HepG2 (cell line): ENCODE measurements around the gene BPIFB2. TPM values are rescaled to one million over a fixed set of nuclear protein-coding genes. Genes with fewer than 3 reads are reported as not detected.

Source experiments
- AKAP8 ChIP-seq: sonication (generic); formaldehyde crosslinking; IDR thresholded peaks from 2 replicates; pipeline ENCODE4 v1.5.1; 2020; ENCODE audit warnings: mild to moderate bottlenecking, missing genetic modification reagents
- CBX5 ChIP-seq: sonication (generic); formaldehyde crosslinking; IDR thresholded peaks from 2 replicates; pipeline ENCODE4 v1.4.0; 2020; ENCODE audit warnings: missing genetic modification reagents, borderline replicate concordance
- HNRNPK ChIP-seq: fragments of 200-400 bp; formaldehyde crosslinking; IDR thresholded peaks from 2 replicates; pipeline ENCODE4 v1.6.1; 2018; ENCODE audit warnings: low read length, low read depth, moderate library complexity, mild to moderate bottlenecking; ENCODE audit not compliant: poor library complexity, severe bottlenecking
- JUND ChIP-seq: sonication (generic); formaldehyde crosslinking; IDR thresholded peaks from 2 replicates; pipeline ENCODE4 v1.8.0; 2022; ENCODE audit warnings: mild to moderate bottlenecking, missing genetic modification reagents
- KDM5A ChIP-seq: fragments of 200-600 bp; sonication (generic); IDR thresholded peaks from 2 replicates; pipeline ENCODE4 v1.7.0; 2018; ENCODE audit warnings: antibody characterized with exemption, mild to moderate bottlenecking, low read length, borderline replicate concordance
- RARG ChIP-seq: sonication (generic); formaldehyde crosslinking; IDR thresholded peaks from 2 replicates; pipeline ENCODE4 v1.4.0; 2020; ENCODE audit warnings: low read depth, mild to moderate bottlenecking, missing genetic modification reagents
- SIX1 ChIP-seq: sonication (generic); formaldehyde crosslinking; IDR thresholded peaks from 2 replicates; pipeline ENCODE4 v1.4.0; 2020; ENCODE audit warnings: missing genetic modification reagents, borderline replicate concordance
- SIX4 ChIP-seq: sonication (generic); formaldehyde crosslinking; IDR thresholded peaks from 2 replicates; pipeline ENCODE4 v1.4.0; 2020; ENCODE audit warnings: missing genetic modification reagents
- WIZ ChIP-seq: sonication (generic); formaldehyde crosslinking; IDR thresholded peaks from 2 replicates; pipeline ENCODE4 v1.5.1; 2020; ENCODE audit warnings: mild to moderate bottlenecking, missing genetic modification reagents
- ZNF12 ChIP-seq: sonication (generic); formaldehyde crosslinking; IDR thresholded peaks from 2 replicates; pipeline ENCODE4 v1.5.0; 2020; ENCODE audit warnings: missing genetic modification reagents
- ZNF274 ChIP-seq: sonication (generic); formaldehyde crosslinking; IDR thresholded peaks from 2 replicates; pipeline ENCODE4 v1.5.1; 2020; ENCODE audit warnings: mild to moderate bottlenecking, missing genetic modification reagents
- ZNF781 ChIP-seq: sonication (generic); formaldehyde crosslinking; IDR thresholded peaks from 2 replicates; pipeline ENCODE4 v1.5.1; 2020; ENCODE audit warnings: borderline replicate concordance, mild to moderate bottlenecking, missing genetic modification reagents; ENCODE audit errors: not compliant biosample characterization
- ZNF792 ChIP-seq: IDR thresholded peaks from 2 replicates; pipeline ENCODE4 v1.6.1; 2016
- polyA plus RNA-seq, 8 experiments: library from polyadenylated mRNA; depleted of rRNA in 3 of 8; stranded (reverse) in 7 of 8; unstranded in 1 of 8; fragments of >200 nt; fragmentation: Illumina TruSeq in 4 of 8; extraction: Trizol in 4 of 8; gene quantifications; 2 replicates each; pipeline versions ENCODE4 v1.2.1 to v1.2.3, GENCODE V29; 2011 to 2016; ENCODE audit warnings: low read depth in 4 of 8, missing spikeins in 1 of 8, mixed read lengths in 1 of 8; ENCODE audit not compliant: insufficient read depth in 1 of 8
- total RNA-seq, 5 experiments: library from RNA; depleted of rRNA; stranded (reverse); fragments of >200 nt; fragmentation: Illumina TruSeq; extraction: Trizol; gene quantifications; 2 replicates each; pipeline ENCODE4 v1.2.3, GENCODE V29; 2016; ENCODE audit warnings: low read depth in 1 of 5
- TF ChIP-seq, protein P1 (sequence below): sonication (generic); formaldehyde crosslinking; IDR thresholded peaks from 2 replicates; pipeline ENCODE4 v1.4.0; 2020; ENCODE audit warnings: missing genetic modification reagents
- TF ChIP-seq, protein P2 (sequence below): IDR thresholded peaks from 2 replicates; pipeline ENCODE4 v1.6.1; 2016; ENCODE audit warnings: missing biosample characterization, missing genetic modification reagents, low read depth
- TF ChIP-seq, protein P3 (sequence below): IDR thresholded peaks from 2 replicates; pipeline ENCODE4 v1.6.1; 2012; ENCODE audit warnings: inconsistent platforms
- TF ChIP-seq, protein P4 (sequence below): IDR thresholded peaks from 2 replicates; pipeline ENCODE4 v1.6.1; 2016
- TF ChIP-seq, protein P5 (sequence below): sonication (generic); formaldehyde crosslinking; IDR thresholded peaks from 2 replicates; pipeline ENCODE4 v1.4.0; 2020; ENCODE audit warnings: missing genetic modification reagents
- TF ChIP-seq, protein P6 (sequence below): sonication (generic); formaldehyde crosslinking; IDR thresholded peaks from 2 replicates; pipeline ENCODE4 v1.9.0; 2021; ENCODE audit warnings: missing genetic modification reagents, mild to moderate bottlenecking, borderline replicate concordance

Gene BPIFB2
- total and polyA plus RNA-seq, 2 of the 13 experiments (the other 11 are each of a cell fraction or from before 2014, with no cell fraction given): 54.5 to 902 TPM

DNA sequence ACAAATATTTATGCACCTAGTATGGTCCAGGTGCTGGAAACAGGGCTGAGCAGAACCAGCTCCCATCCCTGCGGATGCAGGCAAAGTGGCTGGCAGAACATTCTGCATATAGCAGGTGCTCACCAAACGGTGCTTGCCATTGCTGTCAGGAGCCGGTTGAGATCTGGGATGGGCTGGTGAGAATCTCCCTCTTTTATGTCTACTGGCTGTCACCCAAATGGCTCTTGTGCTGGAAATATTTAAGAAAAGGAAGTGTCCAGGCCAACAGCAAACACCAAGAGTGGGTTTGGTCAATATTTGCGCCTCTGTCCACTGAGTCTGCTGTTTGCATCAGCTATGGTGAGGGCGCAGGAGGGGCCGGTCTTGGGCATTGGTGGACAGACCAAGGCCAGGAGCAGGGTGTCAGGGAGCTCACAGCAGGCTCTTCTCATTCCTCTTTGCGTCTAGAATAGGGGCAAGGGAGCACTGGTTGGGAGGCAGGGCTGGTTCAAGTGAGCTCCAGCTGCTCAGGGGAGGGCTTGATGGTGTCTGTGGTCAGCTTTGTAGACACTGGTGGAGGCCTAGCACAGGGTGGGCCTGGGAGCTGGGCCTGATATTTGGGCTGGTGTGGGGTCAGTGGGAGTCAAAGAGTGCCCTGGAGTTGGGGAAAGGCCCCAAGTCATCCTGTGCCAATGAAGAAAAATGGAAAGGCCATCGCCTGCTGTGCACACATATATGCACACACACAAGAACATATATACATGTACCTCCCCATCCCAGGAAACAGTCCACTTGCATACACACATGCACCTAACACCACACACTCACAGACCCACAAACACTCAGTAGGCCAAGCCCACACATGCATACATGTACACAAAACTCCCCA, 1.4 kb upstream of the BPIFB2 start (continued):
- TF ChIP-seq, protein P1, sequence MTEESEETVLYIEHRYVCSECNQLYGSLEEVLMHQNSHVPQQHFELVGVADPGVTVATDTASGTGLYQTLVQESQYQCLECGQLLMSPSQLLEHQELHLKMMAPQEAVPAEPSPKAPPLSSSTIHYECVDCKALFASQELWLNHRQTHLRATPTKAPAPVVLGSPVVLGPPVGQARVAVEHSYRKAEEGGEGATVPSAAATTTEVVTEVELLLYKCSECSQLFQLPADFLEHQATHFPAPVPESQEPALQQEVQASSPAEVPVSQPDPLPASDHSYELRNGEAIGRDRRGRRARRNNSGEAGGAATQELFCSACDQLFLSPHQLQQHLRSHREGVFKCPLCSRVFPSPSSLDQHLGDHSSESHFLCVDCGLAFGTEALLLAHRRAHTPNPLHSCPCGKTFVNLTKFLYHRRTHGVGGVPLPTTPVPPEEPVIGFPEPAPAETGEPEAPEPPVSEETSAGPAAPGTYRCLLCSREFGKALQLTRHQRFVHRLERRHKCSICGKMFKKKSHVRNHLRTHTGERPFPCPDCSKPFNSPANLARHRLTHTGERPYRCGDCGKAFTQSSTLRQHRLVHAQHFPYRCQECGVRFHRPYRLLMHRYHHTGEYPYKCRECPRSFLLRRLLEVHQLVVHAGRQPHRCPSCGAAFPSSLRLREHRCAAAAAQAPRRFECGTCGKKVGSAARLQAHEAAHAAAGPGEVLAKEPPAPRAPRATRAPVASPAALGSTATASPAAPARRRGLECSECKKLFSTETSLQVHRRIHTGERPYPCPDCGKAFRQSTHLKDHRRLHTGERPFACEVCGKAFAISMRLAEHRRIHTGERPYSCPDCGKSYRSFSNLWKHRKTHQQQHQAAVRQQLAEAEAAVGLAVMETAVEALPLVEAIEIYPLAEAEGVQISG (CRISPR knock-in tag): peak; percentile 86
- TF ChIP-seq, protein P2, sequence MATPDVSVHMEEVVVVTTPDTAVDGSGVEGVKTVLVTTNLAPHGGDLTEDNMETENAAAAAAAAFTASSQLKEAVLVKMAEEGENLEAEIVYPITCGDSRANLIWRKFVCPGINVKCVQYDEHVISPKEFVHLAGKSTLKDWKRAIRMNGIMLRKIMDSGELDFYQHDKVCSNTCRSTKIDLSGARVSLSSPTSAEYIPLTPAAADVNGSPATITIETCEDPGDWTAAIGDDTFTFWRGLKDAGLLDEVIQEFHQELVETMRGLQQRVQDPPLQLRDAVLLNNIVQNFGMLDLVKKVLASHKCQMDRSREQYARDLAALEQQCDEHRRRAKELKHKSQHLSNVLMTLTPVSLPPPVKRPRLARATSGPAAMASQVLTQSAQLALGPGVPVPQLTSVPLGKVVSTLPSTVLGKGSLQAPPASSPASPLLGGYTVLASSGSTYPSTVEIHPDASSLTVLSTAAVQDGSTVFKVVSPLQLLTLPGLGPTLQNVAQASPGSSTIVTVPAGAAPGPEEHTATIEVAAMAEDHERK: no peak
- TF ChIP-seq ZNF792 (CRISPR knock-in tag): peak; percentile 95; the same call in 1 of the 2 replicates
- TF ChIP-seq, protein P3, sequence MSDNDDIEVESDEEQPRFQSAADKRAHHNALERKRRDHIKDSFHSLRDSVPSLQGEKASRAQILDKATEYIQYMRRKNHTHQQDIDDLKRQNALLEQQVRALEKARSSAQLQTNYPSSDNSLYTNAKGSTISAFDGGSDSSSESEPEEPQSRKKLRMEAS: peak; percentile 91
- TF ChIP-seq CBX5 (CRISPR knock-in tag): peak; percentile 99
- TF ChIP-seq SIX1 (CRISPR knock-in tag): peak; percentile 82; the same call in 1 of the 2 replicates
- TF ChIP-seq, protein P4, sequence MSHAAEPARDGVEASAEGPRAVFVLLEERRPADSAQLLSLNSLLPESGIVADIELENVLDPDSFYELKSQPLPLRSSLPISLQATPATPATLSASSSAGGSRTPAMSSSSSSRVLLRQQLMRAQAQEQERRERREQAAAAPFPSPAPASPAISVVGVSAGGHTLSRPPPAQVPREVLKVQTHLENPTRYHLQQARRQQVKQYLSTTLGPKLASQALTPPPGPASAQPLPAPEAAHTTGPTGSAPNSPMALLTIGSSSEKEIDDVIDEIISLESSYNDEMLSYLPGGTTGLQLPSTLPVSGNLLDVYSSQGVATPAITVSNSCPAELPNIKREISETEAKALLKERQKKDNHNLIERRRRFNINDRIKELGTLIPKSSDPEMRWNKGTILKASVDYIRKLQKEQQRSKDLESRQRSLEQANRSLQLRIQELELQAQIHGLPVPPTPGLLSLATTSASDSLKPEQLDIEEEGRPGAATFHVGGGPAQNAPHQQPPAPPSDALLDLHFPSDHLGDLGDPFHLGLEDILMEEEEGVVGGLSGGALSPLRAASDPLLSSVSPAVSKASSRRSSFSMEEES (CRISPR knock-in tag): peak; percentile 94
- TF ChIP-seq AKAP8: no peak; the same call in 1 of the 2 replicates
- TF ChIP-seq, protein P5, sequence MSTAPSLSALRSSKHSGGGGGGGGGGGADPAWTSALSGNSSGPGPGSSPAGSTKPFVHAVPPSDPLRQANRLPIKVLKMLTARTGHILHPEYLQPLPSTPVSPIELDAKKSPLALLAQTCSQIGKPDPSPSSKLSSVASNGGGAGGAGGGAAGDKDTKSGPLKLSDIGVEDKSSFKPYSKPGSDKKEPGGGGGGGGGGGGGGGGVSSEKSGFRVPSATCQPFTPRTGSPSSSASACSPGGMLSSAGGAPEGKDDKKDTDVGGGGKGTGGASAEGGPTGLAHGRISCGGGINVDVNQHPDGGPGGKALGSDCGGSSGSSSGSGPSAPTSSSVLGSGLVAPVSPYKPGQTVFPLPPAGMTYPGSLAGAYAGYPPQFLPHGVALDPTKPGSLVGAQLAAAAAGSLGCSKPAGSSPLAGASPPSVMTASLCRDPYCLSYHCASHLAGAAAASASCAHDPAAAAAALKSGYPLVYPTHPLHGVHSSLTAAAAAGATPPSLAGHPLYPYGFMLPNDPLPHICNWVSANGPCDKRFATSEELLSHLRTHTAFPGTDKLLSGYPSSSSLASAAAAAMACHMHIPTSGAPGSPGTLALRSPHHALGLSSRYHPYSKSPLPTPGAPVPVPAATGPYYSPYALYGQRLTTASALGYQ: peak; percentile 91
- no peak for TF ChIP-seq HNRNPK
- peak; percentile 30 for TF ChIP-seq ZNF781 (CRISPR knock-in tag)
- peak; percentile 93 for TF ChIP-seq WIZ (CRISPR knock-in tag)
- TF ChIP-seq JUND (CRISPR knock-in tag): peak; percentile 82
- no peak for TF ChIP-seq RARG (CRISPR knock-in tag)
- TF ChIP-seq, protein P6, sequence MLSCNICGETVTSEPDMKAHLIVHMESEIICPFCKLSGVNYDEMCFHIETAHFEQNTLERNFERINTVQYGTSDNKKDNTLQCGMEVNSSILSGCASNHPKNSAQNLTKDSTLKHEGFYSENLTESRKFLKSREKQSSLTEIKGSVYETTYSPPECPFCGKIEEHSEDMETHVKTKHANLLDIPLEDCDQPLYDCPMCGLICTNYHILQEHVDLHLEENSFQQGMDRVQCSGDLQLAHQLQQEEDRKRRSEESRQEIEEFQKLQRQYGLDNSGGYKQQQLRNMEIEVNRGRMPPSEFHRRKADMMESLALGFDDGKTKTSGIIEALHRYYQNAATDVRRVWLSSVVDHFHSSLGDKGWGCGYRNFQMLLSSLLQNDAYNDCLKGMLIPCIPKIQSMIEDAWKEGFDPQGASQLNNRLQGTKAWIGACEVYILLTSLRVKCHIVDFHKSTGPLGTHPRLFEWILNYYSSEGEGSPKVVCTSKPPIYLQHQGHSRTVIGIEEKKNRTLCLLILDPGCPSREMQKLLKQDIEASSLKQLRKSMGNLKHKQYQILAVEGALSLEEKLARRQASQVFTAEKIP: no peak
- no peak for TF ChIP-seq KDM5A
- TF ChIP-seq ZNF12 (CRISPR knock-in tag): peak; percentile 89
- TF ChIP-seq SIX4 (CRISPR knock-in tag): peak; percentile 53; the same call in 1 of the 2 replicates
- TF ChIP-seq ZNF274 (CRISPR knock-in tag): no peak
